PC-3 (cell line): ENCODE measurements around the gene CMSS1. TPM values are rescaled to one million over a fixed set of nuclear protein-coding genes. Genes with fewer than 3 reads are reported as not detected.
"Not testable (repeated sequence)": the region's sequence is repeated elsewhere in the genome, so short reads cannot be mapped to it uniquely, and the experiment has no call there.

Source experiments
- ATAC-seq: fragments of 200-7000 bp; cut with Tn5 transposase; 2 replicates; pipeline ENCODE4 v1.9.1; 2020; ENCODE audit warnings: mild to moderate bottlenecking, moderate library complexity
- BruUV-seq: library from RNA; stranded (reverse); fragments of 400-500 nt; replicated peaks from 2 replicates; lab custom pipeline; 2021; lab: Mats Ljungman, UMichigan
- CTCF ChIA-PET: fragments of 300-600 bp; sonication (Branson Sonifier 250); formaldehyde crosslinking; loops from one replicate; lab custom pipeline; 2022; ENCODE audit warnings: antibody characterized with exemption; lab: Charles Lee
- POLR2A ChIA-PET: fragments of 300-600 bp; sonication (Branson Sonifier 250); formaldehyde crosslinking; loops from one replicate; lab custom pipeline; 2022; ENCODE audit warnings: antibody characterized with exemption; ENCODE audit not compliant: unreplicated experiment; lab: Charles Lee
- DNase-seq: peaks from one replicate; pipeline ENCODE4 v3.0.0-alpha.2; 2015
- H2AFZ ChIP-seq: fragments of 300-600 bp; sonication (generic); 2 replicates; pipeline ENCODE4 v1.6.0; 2016; ENCODE audit warnings: antibody characterized with exemption, low read length
- H3F3A ChIP-seq: fragments of 300-600 bp; sonication (generic); one replicate; pipeline ENCODE4 v1.6.0; 2017; ENCODE audit warnings: antibody characterized with exemption, low read length, control low read depth, mild to moderate bottlenecking; ENCODE audit not compliant: unreplicated experiment
- H3K27ac ChIP-seq: fragments of 300-600 bp; sonication (generic); 2 replicates; pipeline ENCODE4 v1.5.1; 2016; ENCODE audit warnings: mild to moderate bottlenecking, low read length
- H3K27me3 ChIP-seq: fragments of 300-600 bp; sonication (generic); 2 replicates; pipeline ENCODE4 v1.6.1; 2016; ENCODE audit warnings: low read length, mixed read lengths
- H3K36me3 ChIP-seq: fragments of 300-600 bp; sonication (generic); 2 replicates; pipeline ENCODE4 v1.6.1; 2016; ENCODE audit warnings: low read depth, mixed run types, low read length, mixed read lengths
- H3K4me1 ChIP-seq: fragments of 300-600 bp; sonication (generic); 2 replicates; pipeline ENCODE4 v1.5.1; 2016; ENCODE audit warnings: low read length; ENCODE audit not compliant: insufficient read depth
- H3K4me2 ChIP-seq: fragments of 300-600 bp; sonication (generic); 2 replicates; pipeline ENCODE4 v1.6.0; 2016; ENCODE audit warnings: low read length
- H3K4me3 ChIP-seq: fragments of 300-600 bp; sonication (generic); 2 replicates; pipeline ENCODE4 v1.5.1; 2016; ENCODE audit warnings: mild to moderate bottlenecking, low read length, mixed read lengths
- H3K79me2 ChIP-seq: fragments of 300-600 bp; sonication (generic); 2 replicates; pipeline ENCODE4 v1.6.1; 2017; ENCODE audit warnings: low read length, mixed read lengths
- H3K9ac ChIP-seq: fragments of 300-600 bp; sonication (generic); 2 replicates; pipeline ENCODE4 v1.6.0; 2016; ENCODE audit warnings: mild to moderate bottlenecking, low read length
- H3K9me2 ChIP-seq: fragments of 300-600 bp; sonication (generic); replicated peaks from 2 replicates; pipeline ENCODE4 v1.6.1; 2016; ENCODE audit warnings: mixed run types, low read length, mixed read lengths
- H3K9me3 ChIP-seq: fragments of 300-600 bp; sonication (generic); 2 replicates; pipeline ENCODE4 v1.6.1; 2016; ENCODE audit warnings: low read length, mixed read lengths
- H4K20me1 ChIP-seq: fragments of 300-600 bp; sonication (generic); 2 replicates; pipeline ENCODE4 v1.6.1; 2016; ENCODE audit warnings: low read length, mixed read lengths
- EZH2 ChIP-seq: fragments of 300-600 bp; sonication (generic); IDR thresholded peaks from one replicate; pipeline ENCODE4 v1.6.1; 2017; ENCODE audit warnings: antibody characterized with exemption, mild to moderate bottlenecking, low read length; ENCODE audit not compliant: unreplicated experiment
- EZH2phosphoT487 ChIP-seq: fragments of 300-600 bp; sonication (generic); IDR thresholded peaks from 2 replicates; pipeline ENCODE4 v1.6.1; 2018; ENCODE audit warnings: mild to moderate bottlenecking, antibody characterized with exemption, low read length, borderline replicate concordance
- intact Hi-C: fragments of 100-400 bp; cut with micrococcal nuclease; formaldehyde crosslinking; loops from 2 replicates; pipeline ENCODE4 v1.9.0; 2023
- total RNA-seq: library from RNA; depleted of rRNA; stranded (reverse); fragments of >200 nt; gene quantifications from 2 replicates; pipeline ENCODE4 v1.2.3, GENCODE V29; 2014
- TF ChIP-seq, protein P1 (sequence below): fragments of 300-600 bp; sonication (generic); conservative IDR thresholded peaks from 2 replicates; pipeline ENCODE4 v1.5.1; 2017; ENCODE audit warnings: antibody characterized with exemption, low read depth, mild to moderate bottlenecking, low read length

Gene CMSS1
- total RNA-seq, 1 experiment from 2014 or later, result 63.1 TPM

DNA sequence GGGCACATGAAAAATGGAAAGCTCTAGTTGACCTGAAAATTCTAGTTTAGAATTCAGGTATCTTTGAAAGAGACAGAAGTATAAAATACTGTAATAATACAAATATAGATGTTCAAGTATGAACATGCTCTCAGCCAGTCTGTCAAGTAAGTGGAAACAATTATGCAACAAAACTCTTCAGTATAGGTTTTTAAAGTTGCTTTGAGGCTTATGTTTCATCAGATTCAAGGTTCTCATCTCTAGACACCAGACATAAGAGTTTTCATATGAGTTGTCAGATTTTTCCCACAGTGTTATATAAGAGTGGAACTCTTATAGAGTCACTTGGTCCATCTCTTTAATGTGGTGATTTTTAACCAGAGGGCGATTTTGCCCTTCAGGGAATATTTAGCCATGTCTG is 22.0 kb downstream of the CMSS1 start:
- Histone ChIP-seq H3K4me1 (peaks cover 25% of the 10 kb centered on the region), H3K9me3 (no peaks in the 10 kb centered on the region), H3K36me3 (no peaks in the 10 kb centered on the region), H3K4me2 (no peak overlapping the region), H3K79me2 (peaks cover 72% of the 10 kb centered on the region), H3K4me3 (no peak overlapping the region), H3K27ac (no peak overlapping the region), H3K9ac (no peak overlapping the region), H4K20me1 (no peaks in the 10 kb centered on the region), H3F3A (no peaks in the 10 kb centered on the region), H3K9me2 (no peaks in the 10 kb centered on the region), H2AFZ (no peak overlapping the region), H3K27me3 (no peaks in the 10 kb centered on the region)
- DNase-seq (no peak), ATAC-seq (no peak)
- TF ChIP-seq EZH2, result no peak
- TF ChIP-seq, protein P1, sequence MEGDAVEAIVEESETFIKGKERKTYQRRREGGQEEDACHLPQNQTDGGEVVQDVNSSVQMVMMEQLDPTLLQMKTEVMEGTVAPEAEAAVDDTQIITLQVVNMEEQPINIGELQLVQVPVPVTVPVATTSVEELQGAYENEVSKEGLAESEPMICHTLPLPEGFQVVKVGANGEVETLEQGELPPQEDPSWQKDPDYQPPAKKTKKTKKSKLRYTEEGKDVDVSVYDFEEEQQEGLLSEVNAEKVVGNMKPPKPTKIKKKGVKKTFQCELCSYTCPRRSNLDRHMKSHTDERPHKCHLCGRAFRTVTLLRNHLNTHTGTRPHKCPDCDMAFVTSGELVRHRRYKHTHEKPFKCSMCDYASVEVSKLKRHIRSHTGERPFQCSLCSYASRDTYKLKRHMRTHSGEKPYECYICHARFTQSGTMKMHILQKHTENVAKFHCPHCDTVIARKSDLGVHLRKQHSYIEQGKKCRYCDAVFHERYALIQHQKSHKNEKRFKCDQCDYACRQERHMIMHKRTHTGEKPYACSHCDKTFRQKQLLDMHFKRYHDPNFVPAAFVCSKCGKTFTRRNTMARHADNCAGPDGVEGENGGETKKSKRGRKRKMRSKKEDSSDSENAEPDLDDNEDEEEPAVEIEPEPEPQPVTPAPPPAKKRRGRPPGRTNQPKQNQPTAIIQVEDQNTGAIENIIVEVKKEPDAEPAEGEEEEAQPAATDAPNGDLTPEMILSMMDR, result no peak
- TF ChIP-seq EZH2phosphoT487, result no peak
- intact Hi-C loops, result loop anchor here (5.0 to 10.0 kb wide), 4 partner anchors 248 to 1545 kb away; no protein-coding TSS in a partner anchor
- CTCF ChIA-PET, result no interaction called here
- POLR2A ChIA-PET, result no interaction called here
- BruUV-seq, result no TSS peak

DNA sequence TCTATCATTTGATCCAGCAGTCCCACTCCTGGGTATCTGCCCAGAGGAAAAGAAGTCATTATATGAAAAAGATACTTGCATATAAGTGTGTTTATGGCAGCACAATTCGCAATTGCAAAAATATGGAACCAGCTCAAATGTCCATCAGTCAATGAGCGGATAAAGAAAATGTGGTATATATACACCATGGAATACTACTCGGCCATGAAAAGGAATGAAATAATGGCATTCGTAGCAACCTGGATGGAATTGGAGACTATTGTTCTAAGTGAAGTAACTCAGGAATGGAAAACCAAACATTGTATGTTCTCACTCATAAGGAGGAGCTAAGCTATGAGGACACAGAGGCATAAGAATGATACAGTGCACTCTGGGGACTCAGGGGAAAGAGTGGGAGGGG is 24.3 kb downstream of the CMSS1 start:
- H3F3A ChIP-seq, H3K27me3 ChIP-seq, H3K4me3 ChIP-seq, H3K9me2 ChIP-seq, H3K9me3 ChIP-seq, POLR2A ChIA-PET, ATAC-seq, CTCF ChIA-PET, H3K36me3 ChIP-seq, H3K4me2 ChIP-seq, H4K20me1 ChIP-seq, H3K27ac ChIP-seq, H2AFZ ChIP-seq, BruUV-seq, DNase-seq, H3K9ac ChIP-seq: not testable (repeated sequence)
- intact Hi-C loops, result loop anchor here (2.0 to 5.0 kb wide), 4 partner anchors 55 to 263 kb away; no protein-coding TSS in a partner anchor
- Histone ChIP-seq H3K79me2 (peaks cover 72% of the 10 kb centered on the region), H3K4me1 (peaks cover 25% of the 10 kb centered on the region)

DNA sequence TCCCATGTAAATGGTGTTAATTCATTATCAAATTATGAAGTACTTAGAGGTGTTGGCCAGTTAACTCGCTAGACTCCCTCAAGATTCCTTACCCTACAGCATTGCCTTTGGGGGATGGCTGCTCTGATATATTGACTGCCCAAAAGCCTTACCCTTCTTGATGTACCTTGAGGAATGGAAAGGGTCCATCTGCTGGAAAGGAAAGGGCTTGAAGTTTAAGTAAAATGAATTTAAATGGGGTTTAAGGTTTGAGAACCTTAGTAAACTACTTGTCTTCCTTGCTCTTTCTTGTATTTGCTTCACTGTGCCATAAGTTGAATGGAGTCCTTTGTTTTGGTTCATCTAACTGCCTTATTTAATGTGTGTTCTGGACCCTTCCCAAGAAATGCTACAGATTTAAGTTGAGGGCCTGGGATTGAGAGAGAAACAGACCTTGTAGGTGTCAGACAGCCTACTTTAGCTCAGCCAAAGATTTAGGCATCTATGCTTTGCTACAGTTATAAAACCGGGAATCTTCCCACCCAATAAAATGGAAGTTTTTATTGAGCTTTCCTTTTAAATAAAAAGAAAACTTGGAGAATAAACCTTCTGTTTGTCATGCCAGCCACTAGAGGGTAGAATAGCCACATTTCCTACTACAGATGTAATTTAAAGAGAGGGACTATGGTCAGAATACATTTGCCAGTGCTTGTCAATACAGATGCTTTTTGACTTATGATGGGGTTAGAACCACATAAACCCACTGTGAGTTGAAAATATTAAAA is 25.3 kb downstream of the CMSS1 start:
- POLR2A ChIA-PET, result interaction anchor here (0.6 to 0.7 kb wide), 4 partner anchors 68 to 390 kb away, joined by 3 to 6 read pairs (median 4); no protein-coding TSS in a partner anchor
- 0 out of 2 replicates have a peak overlapping the region, but pooled peaks have one; percentile 2 for H3K27ac ChIP-seq

More for the DNA sequence above, 25.3 kb downstream of the CMSS1 start:
- Histone ChIP-seq H3K9me3 (no peaks in the 10 kb centered on the region), H3F3A (no peaks in the 10 kb centered on the region), H3K79me2 (peaks cover 72% of the 10 kb centered on the region), H3K4me2 (peak overlapping the region; percentile 36), H3K27me3 (no peaks in the 10 kb centered on the region), H3K36me3 (no peaks in the 10 kb centered on the region), H3K9ac (no peak overlapping the region), H3K9me2 (no peaks in the 10 kb centered on the region), H3K4me1 (peaks cover 25% of the 10 kb centered on the region), H3K4me3 (no peak overlapping the region), H2AFZ (no peak overlapping the region), H4K20me1 (no peaks in the 10 kb centered on the region)
- ATAC-seq, result peak; percentile 86
- no TSS peak for BruUV-seq
- intact Hi-C loops, result loop anchor here (1.0 to 5.0 kb wide), 9 partner anchors 54 to 411 kb away; no protein-coding TSS in a partner anchor
- CTCF ChIA-PET, result interaction anchor here (0.6 to 1.1 kb wide), 16 partner anchors 11 to 417 kb away, joined by 3 to 13 read pairs (median 5); partner anchors contain the start of gene TBC1D23
- no peak for TF ChIP-seq EZH2phosphoT487
- TF ChIP-seq, protein P1, result peak; percentile 91
- TF ChIP-seq EZH2, result no peak
- peak; percentile 78 for DNase-seq
